Measurements from ENCODE around the gene NEDD4L. TPM values are rescaled to one million over a fixed set of nuclear protein-coding genes. Genes with fewer than 3 reads are reported as not detected.

The NEDD4L gene
- total RNA-seq, 1 donor: 31.5 TPM

DNA sequence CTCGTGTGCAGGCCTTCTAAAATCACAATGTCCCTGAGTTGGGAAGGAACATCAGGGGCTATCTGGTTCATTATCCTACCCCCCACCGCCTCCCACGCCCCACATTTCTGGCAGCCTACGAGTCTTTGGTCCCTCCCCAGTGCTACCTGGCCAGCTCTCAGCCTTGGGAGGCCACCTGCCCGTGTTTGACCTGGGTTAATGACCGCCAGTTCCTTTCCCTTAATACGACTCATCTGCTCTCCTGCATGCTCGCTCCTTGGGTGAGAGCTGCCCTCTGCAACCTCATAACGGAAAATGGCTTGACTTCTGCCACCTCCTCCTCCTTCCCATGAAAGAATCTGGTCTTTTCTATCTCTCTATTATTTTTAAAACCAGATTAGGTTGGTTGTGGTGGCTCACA lies 112.5 kb downstream of the NEDD4L start:
- TF ChIP-seq, protein P1, sequence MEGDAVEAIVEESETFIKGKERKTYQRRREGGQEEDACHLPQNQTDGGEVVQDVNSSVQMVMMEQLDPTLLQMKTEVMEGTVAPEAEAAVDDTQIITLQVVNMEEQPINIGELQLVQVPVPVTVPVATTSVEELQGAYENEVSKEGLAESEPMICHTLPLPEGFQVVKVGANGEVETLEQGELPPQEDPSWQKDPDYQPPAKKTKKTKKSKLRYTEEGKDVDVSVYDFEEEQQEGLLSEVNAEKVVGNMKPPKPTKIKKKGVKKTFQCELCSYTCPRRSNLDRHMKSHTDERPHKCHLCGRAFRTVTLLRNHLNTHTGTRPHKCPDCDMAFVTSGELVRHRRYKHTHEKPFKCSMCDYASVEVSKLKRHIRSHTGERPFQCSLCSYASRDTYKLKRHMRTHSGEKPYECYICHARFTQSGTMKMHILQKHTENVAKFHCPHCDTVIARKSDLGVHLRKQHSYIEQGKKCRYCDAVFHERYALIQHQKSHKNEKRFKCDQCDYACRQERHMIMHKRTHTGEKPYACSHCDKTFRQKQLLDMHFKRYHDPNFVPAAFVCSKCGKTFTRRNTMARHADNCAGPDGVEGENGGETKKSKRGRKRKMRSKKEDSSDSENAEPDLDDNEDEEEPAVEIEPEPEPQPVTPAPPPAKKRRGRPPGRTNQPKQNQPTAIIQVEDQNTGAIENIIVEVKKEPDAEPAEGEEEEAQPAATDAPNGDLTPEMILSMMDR (IDR thresholded peaks at IDR 0.05; ENCODE audit: insufficient read depth, low read depth, low read length): no peak
- DNase-seq (ENCODE audit: low read depth): no peak
- H3K4me3 ChIP-seq (ENCODE audit: low read depth, low read length): no peak overlapping the region

DNA sequence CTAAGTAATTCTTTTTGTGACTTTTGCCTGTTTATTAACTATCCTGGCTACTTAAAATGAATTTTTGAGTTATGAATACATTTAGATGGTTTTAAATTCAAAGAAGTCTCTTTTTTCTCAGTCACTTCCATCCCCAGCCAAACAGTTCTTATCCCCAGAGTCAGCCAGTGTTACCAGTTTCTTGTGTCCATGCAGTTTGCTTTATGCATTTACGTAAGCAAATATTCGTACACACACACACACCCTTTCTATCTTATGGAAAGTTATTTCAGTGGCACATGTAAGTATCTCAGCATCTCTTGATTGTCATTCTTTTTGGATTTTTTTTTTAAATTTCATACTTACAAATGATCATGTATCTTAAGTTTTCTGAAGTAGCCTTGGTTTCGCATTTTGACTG lies 113.2 kb downstream of the NEDD4L start:
- no peak overlapping the region for H3K4me3 ChIP-seq (ENCODE audit: low read depth, low read length)
- no peak for DNase-seq (ENCODE audit: low read depth)
- TF ChIP-seq, protein P1 (IDR thresholded peaks at IDR 0.05; ENCODE audit: insufficient read depth, low read depth, low read length): no peak

DNA sequence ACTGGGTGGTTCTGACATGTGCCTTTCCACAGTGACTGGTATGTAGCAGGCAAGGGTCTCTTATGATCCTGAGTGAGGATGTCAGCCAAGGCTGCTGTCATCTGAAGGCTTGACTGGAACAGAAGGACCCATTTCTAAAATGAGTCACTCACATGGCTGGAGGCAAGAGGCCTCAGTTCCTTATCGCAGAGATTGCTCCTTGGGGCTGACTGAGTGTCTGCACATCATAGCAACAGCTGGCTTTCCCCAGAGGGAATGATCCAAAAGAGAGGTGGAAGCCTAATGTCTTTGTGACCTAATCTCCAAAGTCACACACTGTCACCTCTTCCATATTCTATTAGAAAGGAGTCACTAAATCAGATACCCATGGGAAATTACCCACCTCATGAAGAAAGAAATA lies 114.0 kb downstream of the NEDD4L start:
- TF ChIP-seq, protein P1 (IDR thresholded peaks at IDR 0.05; ENCODE audit: insufficient read depth, low read depth, low read length): no peak
- H3K4me3 ChIP-seq (ENCODE audit: low read depth, low read length): no peak overlapping the region
- no peak for DNase-seq (ENCODE audit: low read depth)

DNA sequence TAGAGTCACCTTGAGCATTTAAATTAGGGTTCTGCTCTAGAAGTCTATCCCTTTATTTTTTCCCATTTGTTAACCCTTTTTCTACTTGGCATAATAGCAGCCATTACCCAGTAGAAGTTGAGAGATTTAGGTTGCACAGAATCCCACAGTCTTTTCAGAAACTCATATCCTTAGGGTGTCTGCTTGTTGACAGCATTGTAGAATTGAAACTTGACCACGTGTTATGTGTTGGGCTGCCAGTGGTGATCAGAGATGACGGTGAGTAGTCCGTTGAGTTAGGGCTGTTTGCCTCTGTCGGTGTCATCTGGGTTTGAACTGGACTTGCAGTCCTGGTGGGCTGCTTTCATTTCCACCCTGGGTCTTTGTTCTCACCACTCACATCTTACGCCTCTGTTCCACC lies 114.4 kb downstream of the NEDD4L start:
- no peak for DNase-seq (ENCODE audit: low read depth)
- no peak overlapping the region for H3K4me3 ChIP-seq (ENCODE audit: low read depth, low read length)
- TF ChIP-seq, protein P1 (IDR thresholded peaks at IDR 0.05; ENCODE audit: insufficient read depth, low read depth, low read length): no peak

DNA sequence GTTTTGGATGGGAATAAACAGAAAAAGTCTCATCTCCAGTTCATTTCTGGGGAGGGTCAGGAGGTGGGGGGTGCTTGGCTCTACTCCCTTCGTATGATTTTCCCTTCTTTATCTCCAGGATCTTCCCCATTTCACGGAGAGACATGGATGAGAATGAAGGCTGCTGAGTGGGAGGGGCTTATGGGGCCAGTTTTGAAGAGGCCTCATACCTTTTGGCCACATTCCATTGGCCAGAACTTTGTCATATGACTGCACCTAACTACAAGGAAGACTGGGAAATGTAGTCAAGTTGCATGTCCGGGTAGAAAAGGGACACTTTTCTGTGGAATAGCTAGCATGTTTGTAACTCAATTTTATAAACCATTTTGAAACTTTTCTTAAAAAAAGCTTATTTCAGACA lies 117.6 kb downstream of the NEDD4L start:
- no peak for DNase-seq (ENCODE audit: low read depth)
- H3K4me3 ChIP-seq (ENCODE audit: low read depth, low read length): no peak overlapping the region
- TF ChIP-seq, protein P1 (IDR thresholded peaks at IDR 0.05; ENCODE audit: insufficient read depth, low read depth, low read length): no peak

DNA sequence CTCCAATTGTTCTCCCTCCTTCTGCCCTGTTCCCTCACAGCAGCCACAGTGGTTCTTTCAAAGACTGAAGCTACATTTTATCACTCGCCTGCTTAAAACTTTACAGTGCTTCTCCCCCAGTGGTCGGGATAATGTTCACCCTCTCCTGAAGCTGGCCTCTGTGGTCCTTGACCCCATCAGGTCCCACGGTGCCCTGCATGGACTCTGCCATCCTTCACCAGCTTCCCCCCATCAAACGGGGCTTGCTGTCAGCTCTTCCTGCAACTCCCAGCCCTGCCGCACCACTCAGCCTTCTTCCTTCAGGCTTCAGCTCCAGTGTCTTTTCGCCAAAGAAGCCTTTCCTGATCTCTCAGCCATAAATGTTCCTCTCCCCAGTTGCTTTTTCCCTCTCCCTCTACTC lies 118.1 kb downstream of the NEDD4L start:
- TF ChIP-seq, protein P1 (IDR thresholded peaks at IDR 0.05; ENCODE audit: insufficient read depth, low read depth, low read length): no peak
- no peak overlapping the region for H3K4me3 ChIP-seq (ENCODE audit: low read depth, low read length)
- no peak for DNase-seq (ENCODE audit: low read depth)

DNA sequence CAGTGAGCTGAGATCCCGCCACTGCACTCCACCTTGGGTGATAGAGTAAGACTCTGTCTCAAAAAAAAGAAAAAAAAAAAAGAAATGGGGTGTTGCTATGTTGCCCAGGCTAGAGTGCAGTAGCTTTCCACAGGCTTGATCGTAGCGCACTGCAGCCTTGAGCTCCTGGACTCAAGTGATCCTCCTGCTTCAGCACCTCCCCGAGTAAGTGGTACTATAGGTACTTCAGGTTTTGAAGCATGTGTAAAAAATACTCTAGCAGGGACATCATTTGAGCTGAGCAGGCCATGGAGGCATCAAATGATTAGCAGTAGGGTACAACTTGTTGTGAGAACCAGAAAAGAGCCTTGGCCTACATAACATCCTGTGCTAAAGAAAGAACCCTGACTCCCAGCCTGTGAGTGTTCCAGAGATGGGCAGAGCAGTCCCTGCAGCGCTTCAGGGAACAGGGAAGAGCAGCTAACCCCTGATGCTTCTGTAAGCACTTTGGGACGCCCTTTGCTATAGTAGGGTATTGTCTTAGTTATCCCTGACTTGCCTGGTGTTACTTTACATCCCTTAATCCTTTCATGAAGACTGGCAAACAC lies 119.1 kb downstream of the NEDD4L start:
- H3K4me3 ChIP-seq (ENCODE audit: low read depth, low read length): no peak overlapping the region
- TF ChIP-seq, protein P1 (IDR thresholded peaks at IDR 0.05; ENCODE audit: insufficient read depth, low read depth, low read length): no peak

More for the DNA sequence above, 119.1 kb downstream of the NEDD4L start:
- no peak for DNase-seq (ENCODE audit: low read depth)

All from fibroblast of villous mesenchyme (primary cell).